CD4-positive, alpha-beta T cell (primary cell): ENCODE results near the gene PCGF3. TPM values are rescaled to one million over a fixed set of nuclear protein-coding genes. Genes with fewer than 3 reads are reported as not detected.

Experiments used
- ATAC-seq: fragments of 200-7000 bp; cut with Tn5 transposase; one replicate; pipeline ENCODE4 v1.10.0; 2022; ENCODE audit warnings: mild to moderate bottlenecking; ENCODE audit not compliant: poor library complexity
- CTCF ChIA-PET: fragments of 350-600 bp; sonication (Branson Sonifier 250); formaldehyde crosslinking; loops from one replicate; lab custom pipeline; 2021; ENCODE audit warnings: antibody characterized with exemption, inconsistent platforms; lab: Charles Lee
- POLR2A ChIA-PET: fragments of 350-600 bp; sonication (Branson Sonifier 250); formaldehyde crosslinking; loops from one replicate; lab custom pipeline; 2021; ENCODE audit warnings: antibody characterized with exemption, inconsistent platforms; lab: Charles Lee
- DNase-seq, 14 experiments: peaks; one replicate each; pipeline ENCODE4 v3.0.0-alpha.2; 2013 to 2020; ENCODE audit warnings: mixed read lengths in 2 of 14
- H3K27ac ChIP-seq, 2 donors: one replicate each; pipeline versions ENCODE4 v1.5.1 to v1.7.0; 2013; ENCODE audit warnings: low read length in 2 of 2, low read depth in 1 of 2, mild to moderate bottlenecking in 1 of 2
- H3K27me3 ChIP-seq, 2 experiments: 1 replicate in 1 of 2; 2 replicates in 1 of 2; pipeline versions ENCODE4 v1.6.1 to v1.7.0; 2013; ENCODE audit warnings: low read length in 2 of 2, control low read depth in 1 of 2, mild to moderate bottlenecking in 1 of 2, moderate library complexity in 1 of 2; ENCODE audit not compliant: insufficient read depth in 2 of 2, control insufficient read depth in 1 of 2
- H3K36me3 ChIP-seq: one replicate; pipeline ENCODE4 v1.6.1; 2013; ENCODE audit warnings: low read length, control low read depth; ENCODE audit not compliant: insufficient read depth
- H3K4me1 ChIP-seq: one replicate; pipeline ENCODE4 v1.6.1; 2013; ENCODE audit warnings: low read length, control low read depth; ENCODE audit not compliant: insufficient read depth
- H3K4me3 ChIP-seq: one replicate; pipeline ENCODE4 v1.5.1; 2013; ENCODE audit warnings: mild to moderate bottlenecking, low read length, moderate library complexity
- H3K9me3 ChIP-seq, 2 experiments: 1 replicate in 1 of 2; 2 replicates in 1 of 2; pipeline versions ENCODE4 v1.6.1 to v1.7.0; 2013; ENCODE audit warnings: low read length in 2 of 2, mild to moderate bottlenecking in 2 of 2, control low read depth in 1 of 2, moderate library complexity in 1 of 2; ENCODE audit not compliant: control insufficient read depth in 1 of 2, insufficient read depth in 1 of 2
- H3K27ac Mint-ChIP-seq: one replicate; pipeline ENCODE4 v1.8.0; 2020; ENCODE audit warnings: mixed read lengths
- H3K27me3 Mint-ChIP-seq: one replicate; pipeline ENCODE4 v1.8.0; 2021; ENCODE audit warnings: mixed read lengths
- H3K36me3 Mint-ChIP-seq: one replicate; pipeline ENCODE4 v1.8.0; 2021; ENCODE audit warnings: low read depth, mixed read lengths
- H3K4me1 Mint-ChIP-seq: one replicate; pipeline ENCODE4 v1.8.0; 2021; ENCODE audit warnings: low read depth, mixed read lengths
- H3K4me3 Mint-ChIP-seq: one replicate; pipeline ENCODE4 v1.8.0; 2020; ENCODE audit warnings: mild to moderate bottlenecking, mixed read lengths
- H3K9me3 Mint-ChIP-seq: one replicate; pipeline ENCODE4 v1.8.0; 2020; ENCODE audit warnings: mixed read lengths
- CTCF ChIP-seq: fragments of 200-600 bp; IDR thresholded peaks from one replicate; pipeline ENCODE4 v1.8.0; 2022; ENCODE audit warnings: antibody characterized with exemption, mild to moderate bottlenecking
- intact Hi-C, 2 experiments: fragments of 100-400 bp; cut with DNase I in 1 of 2; cut with micrococcal nuclease in 1 of 2; formaldehyde crosslinking; loops; one replicate each; pipeline versions ENCODE4 v1.15.1 to v1.9.0; 2023 to 2025; cut with DNase I, micrococcal nuclease
- polyA plus RNA-seq, 2 donors: library from polyadenylated mRNA; unstranded; fragments of 120-200 nt; gene quantifications; one replicate each; pipeline ENCODE4 v1.2.1, GENCODE V29; 2013
- total RNA-seq, 174 experiments: library from RNA in 2 of 174; stranded (reverse) in 2 of 174; gene quantifications; one replicate each; pipeline ENCODE4 v1.2.3 and lab custom pipeline; 2021 to 2026

Gene PCGF3
- 10 to 100 TPM; 45.1 to 48.6 TPM for total RNA-seq
- 21.6 TPM for polyA plus RNA-seq (2013, experiment 1 of 2)
- 38.7 TPM for polyA plus RNA-seq (2013, experiment 2 of 2)
- total RNA-seq (lab: John Stamatoyannopoulos, UW): 24.4 to 102 (median 46.1) reads per million in 172 experiments

GRCh38 chr4:705278-706082 lies at the start of gene PCGF3:
TSS of gene PCGF3 (plus strand) at chr4:705832. CDS start at chr4:733681, 27,849 bp downstream.
- no peaks in the 10 kb centered on the region for H3K9me3 ChIP-seq
- peaks cover 11% of the 10 kb centered on the region for H3K36me3 ChIP-seq
- Mint-ChIP-seq H3K36me3 (no peaks in the 10 kb centered on the region), H3K9me3 (no peaks in the 10 kb centered on the region), H3K4me1 (peaks cover 25% of the 10 kb centered on the region), H3K4me3 (peak within 1 kb of the TSS; percentile 90), H3K27ac (peak within 1 kb of the TSS; percentile 69), H3K27me3 (no peaks in the 10 kb centered on the region)
- CTCF ChIA-PET: no interaction called here
- peaks cover 36% of the 10 kb centered on the region for H3K4me1 ChIP-seq
- TF ChIP-seq CTCF: no peak
- POLR2A ChIA-PET: no interaction called here
- intact Hi-C loops: loop anchor here (1.0 to 2.0 kb wide), 4 partner anchors 31 to 268 kb away; partner anchors contain the start of genes ATP5ME (in 2 of the 2), MYL5 (in 2 of the 2) and DGKQ (in 1 of the 2)
- peak; percentile 95 for ATAC-seq
- DNase-seq: peak; percentile 93 to 99 (median 96)
- H3K27ac ChIP-seq: peak within 1 kb of the TSS; percentile 58 to 68
- H3K4me3 ChIP-seq: peak within 1 kb of the TSS; percentile 77
- H3K27me3 ChIP-seq: no peaks in the 10 kb centered on the region

GRCh38 chr4:656436-657337 lies 48.9 kb upstream of the PCGF3 start:
- intact Hi-C loops: no loop called here
- Histone ChIP-seq H3K4me3 (no peak overlapping the region), H3K27ac (no peak overlapping the region), H3K27me3 (no peaks in the 10 kb centered on the region), H3K36me3 (no peaks in the 10 kb centered on the region), H3K4me1 (no peaks in the 10 kb centered on the region), H3K9me3 (no peaks in the 10 kb centered on the region)
- peaks cover 4% of the 10 kb centered on the region for H3K27me3 Mint-ChIP-seq
- no peak overlapping the region for H3K27ac Mint-ChIP-seq
- DNase-seq (no peak), ATAC-seq (no peak)
- ChIA-PET POLR2A (no interaction called here), CTCF (no interaction called here)
- no peak for TF ChIP-seq CTCF
- H3K9me3 Mint-ChIP-seq: no peaks in the 10 kb centered on the region
- H3K36me3 Mint-ChIP-seq: peaks cover 5% of the 10 kb centered on the region
- no peak overlapping the region for H3K4me3 Mint-ChIP-seq
- no peaks in the 10 kb centered on the region for H3K4me1 Mint-ChIP-seq

GRCh38 chr4:657338-657833 lies 48.2 kb upstream of the PCGF3 start:
- H3K27ac ChIP-seq: no peak overlapping the region
- Mint-ChIP-seq H3K36me3 (peaks cover 5% of the 10 kb centered on the region), H3K27me3 (no peaks in the 10 kb centered on the region), H3K4me1 (no peaks in the 10 kb centered on the region), H3K27ac (no peak overlapping the region), H3K4me3 (no peak overlapping the region), H3K9me3 (no peaks in the 10 kb centered on the region)
- DNase-seq (no peak), ATAC-seq (no peak)
- no peak for TF ChIP-seq CTCF
- CTCF ChIA-PET: no interaction called here
- intact Hi-C loops: no loop called here
- H3K36me3 ChIP-seq: no peaks in the 10 kb centered on the region
- no peaks in the 10 kb centered on the region for H3K9me3 ChIP-seq
- no peaks in the 10 kb centered on the region for H3K4me1 ChIP-seq
- no peaks in the 10 kb centered on the region for H3K27me3 ChIP-seq
- no peak overlapping the region for H3K4me3 ChIP-seq
- POLR2A ChIA-PET: no interaction called here
